ENCODE results near the gene PLEKHN1. TPM values are rescaled to one million over a fixed set of nuclear protein-coding genes. Genes with fewer than 3 reads are reported as not detected.

Gene PLEKHN1
- total RNA-seq, 4 donors from 2014 or later: 36.1 to 69.0 (median 48.4) TPM

DNA sequence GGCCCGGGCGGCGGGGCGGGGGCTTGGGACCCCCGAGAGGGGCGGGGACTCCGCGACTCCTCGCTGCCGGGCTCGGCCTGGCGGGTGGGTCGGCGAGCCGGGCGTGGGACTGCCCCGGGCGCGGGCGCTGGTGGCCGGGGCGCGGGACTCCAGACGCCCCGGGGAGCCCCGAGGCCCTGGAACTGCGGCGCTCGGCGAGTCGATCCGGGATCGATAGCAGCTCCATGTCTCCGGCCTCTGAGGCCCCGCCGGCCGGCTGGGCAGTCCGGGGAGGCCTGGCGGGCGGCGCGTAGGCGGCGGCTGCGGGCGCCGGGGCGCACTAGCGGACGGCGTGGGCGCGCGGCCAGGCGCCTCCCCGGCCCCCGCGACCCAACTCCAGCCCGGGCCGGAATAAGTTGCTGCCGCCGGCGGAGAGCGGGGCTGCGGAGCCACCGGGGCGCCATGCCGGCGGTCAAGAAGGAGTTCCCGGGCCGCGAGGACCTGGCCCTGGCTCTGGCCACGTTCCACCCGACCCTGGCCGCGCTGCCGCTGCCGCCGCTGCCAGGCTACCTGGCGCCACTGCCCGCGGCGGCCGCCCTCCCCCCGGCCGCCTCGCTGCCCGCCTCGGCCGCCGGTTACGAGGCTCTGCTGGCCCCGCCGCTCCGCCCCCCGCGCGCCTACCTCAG is 42.2 kb upstream of the PLEKHN1 start:
- DNase-seq (ENCODE audit: low spot score in 2 of 2): no peak
- no peak for TF ChIP-seq EP300 (IDR thresholded peaks at IDR 0.05)
- no peak for TF ChIP-seq POLR2A (IDR thresholded peaks at IDR 0.05)
- Histone ChIP-seq H3K9me3 (no peaks in the 10 kb centered on the region), H3K4me3 (peak overlapping the region; percentile 61), H3K27ac (no peak overlapping the region), H3K36me3 (no peaks in the 10 kb centered on the region), H3K4me1 (peaks cover 58% of the 10 kb centered on the region), H3K27me3 (peaks cover 97% of the 10 kb centered on the region)
- 0% methylated on average over 27 of the region's 98 CpGs for WGBS

DNA sequence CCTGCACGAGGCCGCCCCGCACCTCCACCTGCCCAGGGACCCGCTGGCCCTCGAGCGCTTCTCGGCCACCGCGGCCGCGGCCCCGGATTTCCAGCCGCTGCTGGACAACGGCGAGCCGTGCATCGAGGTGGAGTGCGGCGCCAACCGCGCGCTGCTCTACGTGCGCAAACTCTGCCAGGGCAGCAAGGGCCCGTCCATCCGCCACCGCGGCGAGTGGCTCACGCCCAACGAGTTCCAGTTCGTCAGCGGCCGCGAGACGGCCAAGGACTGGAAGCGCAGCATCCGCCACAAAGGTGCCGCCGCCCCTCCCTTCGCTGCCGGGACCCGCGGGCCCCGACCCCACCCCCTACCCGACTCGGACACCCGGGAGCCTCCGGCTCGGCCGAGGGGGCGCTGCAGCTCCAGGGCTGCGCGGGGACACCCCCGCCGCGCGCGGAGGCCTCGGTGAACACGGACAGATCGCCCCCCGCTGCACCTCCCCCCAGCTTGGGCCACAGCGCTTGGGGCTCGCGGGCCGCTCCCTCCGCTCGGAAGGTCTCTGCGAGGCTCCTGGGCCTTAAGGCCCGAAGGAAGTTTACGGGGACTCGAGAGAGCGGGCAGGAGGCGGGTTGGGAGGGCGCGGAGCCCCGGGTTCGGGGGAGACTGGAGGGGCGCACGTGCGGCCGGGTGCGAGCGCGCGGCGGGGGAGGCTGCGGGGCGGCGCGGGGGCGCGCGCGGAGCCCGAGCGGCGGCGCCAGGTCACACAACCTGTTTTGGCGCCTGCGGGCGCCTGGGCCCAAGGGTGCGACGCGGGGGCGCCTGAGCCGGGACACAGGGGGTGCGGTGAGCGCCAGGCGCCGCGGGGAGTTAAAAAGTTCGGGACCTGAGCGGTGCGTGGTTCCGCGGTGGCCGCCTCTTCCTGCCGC is 41.4 kb upstream of the PLEKHN1 start:
- Histone ChIP-seq H3K36me3 (no peaks in the 10 kb centered on the region), H3K27ac (no peak overlapping the region), H3K4me1 (peaks cover 55% of the 10 kb centered on the region), H3K9me3 (no peaks in the 10 kb centered on the region), H3K4me3 (peak overlapping the region; percentile 61), H3K27me3 (peaks cover 97% of the 10 kb centered on the region)
- WGBS: under 1% methylated on average over 25 of the region's 120 CpGs
- no peak for DNase-seq (ENCODE audit: low spot score in 2 of 2)
- TF ChIP-seq, protein P1, sequence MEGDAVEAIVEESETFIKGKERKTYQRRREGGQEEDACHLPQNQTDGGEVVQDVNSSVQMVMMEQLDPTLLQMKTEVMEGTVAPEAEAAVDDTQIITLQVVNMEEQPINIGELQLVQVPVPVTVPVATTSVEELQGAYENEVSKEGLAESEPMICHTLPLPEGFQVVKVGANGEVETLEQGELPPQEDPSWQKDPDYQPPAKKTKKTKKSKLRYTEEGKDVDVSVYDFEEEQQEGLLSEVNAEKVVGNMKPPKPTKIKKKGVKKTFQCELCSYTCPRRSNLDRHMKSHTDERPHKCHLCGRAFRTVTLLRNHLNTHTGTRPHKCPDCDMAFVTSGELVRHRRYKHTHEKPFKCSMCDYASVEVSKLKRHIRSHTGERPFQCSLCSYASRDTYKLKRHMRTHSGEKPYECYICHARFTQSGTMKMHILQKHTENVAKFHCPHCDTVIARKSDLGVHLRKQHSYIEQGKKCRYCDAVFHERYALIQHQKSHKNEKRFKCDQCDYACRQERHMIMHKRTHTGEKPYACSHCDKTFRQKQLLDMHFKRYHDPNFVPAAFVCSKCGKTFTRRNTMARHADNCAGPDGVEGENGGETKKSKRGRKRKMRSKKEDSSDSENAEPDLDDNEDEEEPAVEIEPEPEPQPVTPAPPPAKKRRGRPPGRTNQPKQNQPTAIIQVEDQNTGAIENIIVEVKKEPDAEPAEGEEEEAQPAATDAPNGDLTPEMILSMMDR (IDR thresholded peaks at IDR 0.05): no peak
- TF ChIP-seq POLR2AphosphoS5 (IDR thresholded peaks at IDR 0.05): no peak
- TF ChIP-seq EP300 (IDR thresholded peaks at IDR 0.05): no peak
- TF ChIP-seq POLR2A (IDR thresholded peaks at IDR 0.05): no peak

DNA sequence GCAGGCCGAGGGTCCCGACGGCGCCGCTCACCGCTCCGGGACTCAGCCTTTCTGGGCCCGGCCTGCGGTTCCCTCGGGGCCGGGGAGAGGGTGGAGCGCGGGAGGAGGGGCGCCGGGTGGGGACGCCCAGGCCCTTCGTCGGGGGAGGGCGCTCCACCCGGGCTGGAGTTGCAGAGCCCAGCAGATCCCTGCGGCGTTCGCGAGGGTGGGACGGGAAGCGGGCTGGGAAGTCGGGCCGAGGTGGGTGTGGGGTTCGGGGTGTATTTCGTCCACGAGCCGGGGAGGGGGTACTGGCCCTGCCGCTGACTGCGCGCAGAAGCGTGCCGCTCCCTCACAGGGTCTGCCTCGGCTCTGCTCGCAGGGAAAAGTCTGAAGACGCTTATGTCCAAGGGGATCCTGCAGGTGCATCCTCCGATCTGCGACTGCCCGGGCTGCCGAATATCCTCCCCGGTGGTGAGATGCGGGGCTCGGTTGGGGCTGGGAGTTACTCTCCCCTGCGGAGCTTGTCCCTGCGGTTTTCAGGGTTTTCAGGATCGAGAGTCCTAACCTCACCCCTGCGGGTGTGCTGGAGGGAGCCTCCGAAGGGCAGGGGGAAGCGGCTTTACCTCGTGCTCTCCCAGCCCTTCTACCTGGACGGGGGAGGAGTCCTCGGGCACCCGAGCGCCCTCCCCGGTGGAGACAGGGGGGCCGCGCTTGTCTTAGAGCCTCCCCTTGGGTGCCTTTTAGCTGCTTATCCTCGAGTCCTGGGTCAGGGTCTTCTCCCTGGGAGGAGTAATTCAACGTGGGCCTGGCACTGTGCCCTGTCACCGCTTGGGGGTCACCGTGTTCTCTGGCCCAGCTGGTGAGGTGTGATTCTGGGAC is 40.5 kb upstream of the PLEKHN1 start:
- H3K4me3 ChIP-seq: peak overlapping the region; percentile 61
- peaks cover 97% of the 10 kb centered on the region for H3K27me3 ChIP-seq
- WGBS: 5% methylated on average over 38 of the region's 65 CpGs
- peaks cover 46% of the 10 kb centered on the region for H3K4me1 ChIP-seq
- no peak for DNase-seq (ENCODE audit: low spot score in 2 of 2)
- no peaks in the 10 kb centered on the region for H3K9me3 ChIP-seq
- H3K27ac ChIP-seq: no peak overlapping the region
- TF ChIP-seq, protein P1 (IDR thresholded peaks at IDR 0.05): no peak
- TF ChIP-seq POLR2AphosphoS5 (IDR thresholded peaks at IDR 0.05): no peak
- no peak for TF ChIP-seq EP300 (IDR thresholded peaks at IDR 0.05)
- no peak for TF ChIP-seq POLR2A (IDR thresholded peaks at IDR 0.05)
- no peaks in the 10 kb centered on the region for H3K36me3 ChIP-seq

DNA sequence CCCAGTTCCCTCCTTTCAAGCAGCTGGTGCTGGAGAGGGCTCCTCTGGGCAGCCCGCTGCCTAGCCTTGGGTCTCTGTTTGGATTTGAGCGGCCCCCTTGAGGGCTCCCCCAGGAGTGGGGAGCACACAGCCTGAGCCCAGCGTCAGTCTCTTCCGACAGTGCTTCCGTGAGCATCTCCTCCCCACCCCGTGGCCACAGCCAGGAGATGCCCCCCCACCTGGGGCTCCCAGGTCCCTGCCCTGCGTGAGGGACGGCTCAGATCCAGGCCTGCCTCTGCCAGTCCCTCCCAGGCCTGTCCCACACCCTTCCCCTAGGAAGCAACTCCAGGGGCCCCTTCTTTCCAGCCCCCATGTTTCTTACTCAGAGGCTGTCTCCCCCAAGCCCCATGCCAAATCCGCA is 39.0 kb upstream of the PLEKHN1 start:
- DNase-seq (ENCODE audit: low spot score in 2 of 2): no peak
- H3K9me3 ChIP-seq: no peaks in the 10 kb centered on the region
- no peak for TF ChIP-seq POLR2AphosphoS5 (IDR thresholded peaks at IDR 0.05)
- TF ChIP-seq POLR2A (IDR thresholded peaks at IDR 0.05): no peak
- no peak for TF ChIP-seq EP300 (IDR thresholded peaks at IDR 0.05)
- TF ChIP-seq, protein P1 (IDR thresholded peaks at IDR 0.05): no peak
- H3K4me3 ChIP-seq: no peak overlapping the region
- H3K27me3 ChIP-seq: peaks cover 95% of the 10 kb centered on the region
- no peak overlapping the region for H3K27ac ChIP-seq
- H3K36me3 ChIP-seq: no peaks in the 10 kb centered on the region
- peaks cover 36% of the 10 kb centered on the region for H3K4me1 ChIP-seq
- no CpG with 5 or more reads among the region's 9 CpGs for WGBS

DNA sequence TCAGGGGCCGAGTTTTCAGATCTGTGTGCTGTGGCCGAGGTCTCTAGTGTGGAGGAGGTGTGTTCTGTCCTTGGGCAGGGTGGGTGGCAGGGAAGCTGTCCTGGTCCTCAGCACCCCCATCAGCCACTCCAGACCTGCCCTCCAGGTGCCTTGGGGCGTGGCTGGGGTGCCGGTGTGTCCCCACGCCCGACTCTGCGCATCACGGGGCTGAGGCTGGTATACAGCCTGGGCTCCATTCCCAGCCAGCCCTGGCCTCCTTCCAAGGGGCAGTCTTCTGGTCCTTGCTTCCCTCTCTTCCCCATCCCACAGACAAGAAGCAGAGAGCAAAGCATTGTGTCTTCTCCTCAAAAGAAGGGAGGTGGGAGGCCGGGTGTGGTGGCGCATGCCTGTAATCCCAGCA is 38.5 kb upstream of the PLEKHN1 start:
- Histone ChIP-seq H3K27ac (no peak overlapping the region), H3K4me1 (peaks cover 36% of the 10 kb centered on the region), H3K27me3 (peaks cover 95% of the 10 kb centered on the region), H3K4me3 (no peak overlapping the region), H3K36me3 (no peaks in the 10 kb centered on the region), H3K9me3 (no peaks in the 10 kb centered on the region)
- DNase-seq (ENCODE audit: low spot score in 2 of 2): no peak
- TF ChIP-seq EP300 (IDR thresholded peaks at IDR 0.05): no peak
- TF ChIP-seq, protein P1 (IDR thresholded peaks at IDR 0.05): no peak
- TF ChIP-seq POLR2AphosphoS5 (IDR thresholded peaks at IDR 0.05): no peak
- TF ChIP-seq POLR2A (IDR thresholded peaks at IDR 0.05): no peak
- WGBS: 40% methylated on average over 2 of the region's 10 CpGs
